GM18520 (cell line): ENCODE measurements around the gene TMEM161B.
"Not testable (repeated sequence)": the region's sequence is repeated elsewhere in the genome, so short reads cannot be mapped to it uniquely, and the experiment has no call there.

Experiments
- ATAC-seq: cut with Tn5 transposase; IDR thresholded peaks from one replicate; pipeline ENCODE4 v1.9.1; 2021; ENCODE audit not compliant: unreplicated experiment

The TMEM161B gene

DNA sequence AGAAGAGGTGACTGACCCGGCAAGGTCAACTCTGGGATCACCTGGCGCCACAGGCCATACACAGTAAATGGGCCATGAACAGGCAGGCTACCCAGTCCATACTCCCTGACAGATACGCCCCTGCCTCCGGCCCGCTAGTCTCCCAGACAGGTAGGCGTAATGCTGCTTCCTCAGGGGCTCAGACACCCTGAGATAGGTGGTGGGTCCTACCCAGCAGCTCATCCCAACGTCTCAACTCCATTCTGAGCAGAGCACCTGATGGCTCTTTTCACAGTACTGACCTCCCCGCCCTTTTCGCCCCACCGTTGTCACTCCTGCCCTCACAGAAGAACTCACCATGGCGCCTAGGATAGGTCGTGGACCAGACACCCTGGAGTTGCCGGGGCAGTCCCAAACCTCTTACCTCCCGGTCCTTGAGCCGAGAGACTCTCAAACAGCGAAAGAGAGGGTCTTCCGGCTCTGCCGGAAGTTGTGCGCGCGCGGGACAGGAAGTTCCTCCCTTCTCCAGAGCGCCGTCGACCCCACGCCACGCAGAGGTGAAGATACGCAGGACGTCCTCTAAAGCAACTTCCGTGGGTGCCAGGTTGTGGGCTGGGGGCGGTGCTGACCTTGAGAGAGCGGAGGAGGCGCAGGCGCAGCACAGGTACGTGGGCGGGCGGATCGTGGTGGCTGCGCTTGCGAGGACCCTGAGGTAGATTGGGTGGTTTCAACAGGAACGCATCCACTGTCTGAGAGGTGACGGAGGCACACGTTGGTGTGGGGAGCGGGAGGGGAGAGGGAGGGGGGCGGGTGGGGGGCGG, at the start of gene TMEM161B:
TSS of gene TMEM161B (minus strand) at position 461 of the 800 bp plus-strand sequence. CDS start at position 339, 122 bp downstream.
- ATAC-seq, result peak; percentile 99

DNA sequence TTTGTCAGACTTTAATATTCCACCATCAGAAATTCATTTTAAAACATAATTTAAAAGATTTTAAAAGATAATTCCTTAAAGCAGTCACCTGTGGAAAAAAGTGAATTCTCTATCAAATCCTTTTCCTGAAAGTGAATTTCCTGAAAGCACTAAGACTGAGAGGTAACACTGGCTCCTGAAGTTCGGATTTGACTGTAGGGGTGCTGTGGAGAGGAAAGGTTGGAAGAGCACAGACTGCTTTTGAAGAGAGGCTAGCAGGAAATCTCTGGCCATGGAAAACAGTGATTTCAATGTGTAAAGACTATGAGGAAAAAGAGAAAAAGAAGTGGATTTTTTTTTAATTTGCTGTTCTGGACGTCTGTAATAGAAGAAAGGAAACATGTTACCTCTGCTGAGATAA, 35.7 kb upstream of the TMEM161B start:
- no peak for ATAC-seq

GRCh38 chr5:88298425-88298824, 29.8 kb upstream of the TMEM161B start:
- no peak for ATAC-seq

- ATAC-seq, result no peak
Observed at GRCh38 chr5:88290801-88291200, 22.2 kb upstream of the TMEM161B start.

- ATAC-seq, result no peak
Observed at GRCh38 chr5:88288528-88289197, 20.0 kb upstream of the TMEM161B start.

DNA sequence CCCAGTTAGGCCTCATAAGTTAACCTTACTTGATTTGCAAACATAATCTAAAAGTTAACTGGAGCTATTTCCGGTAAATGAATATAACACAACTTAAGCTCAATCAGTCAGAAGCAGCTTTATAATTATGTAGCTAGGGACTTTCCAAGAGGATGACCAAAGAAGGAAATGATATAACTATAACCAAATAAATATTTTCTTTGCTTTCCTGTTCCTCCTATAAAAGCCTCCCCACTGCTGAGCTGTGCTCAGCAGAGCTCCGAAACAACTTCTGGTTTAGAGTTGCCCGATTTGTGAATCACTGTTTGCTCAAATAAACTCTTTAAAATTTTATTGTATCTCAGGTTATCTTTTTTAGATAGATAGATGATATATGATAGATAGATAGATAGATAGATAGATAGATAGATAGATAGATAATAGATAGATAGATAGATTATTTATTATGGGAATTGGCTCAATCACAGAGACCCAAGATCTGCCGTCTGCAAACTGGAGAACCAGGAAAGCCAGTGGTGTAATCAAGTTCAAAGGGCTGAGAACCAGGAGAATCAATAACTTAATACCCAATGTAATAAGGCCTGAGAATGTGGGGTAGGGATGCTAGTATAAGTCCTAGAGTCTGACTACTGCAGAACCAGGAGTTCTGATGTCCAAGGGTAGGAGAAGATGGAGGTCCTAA, 19.3 kb upstream of the TMEM161B start:
- no peak for ATAC-seq

DNA sequence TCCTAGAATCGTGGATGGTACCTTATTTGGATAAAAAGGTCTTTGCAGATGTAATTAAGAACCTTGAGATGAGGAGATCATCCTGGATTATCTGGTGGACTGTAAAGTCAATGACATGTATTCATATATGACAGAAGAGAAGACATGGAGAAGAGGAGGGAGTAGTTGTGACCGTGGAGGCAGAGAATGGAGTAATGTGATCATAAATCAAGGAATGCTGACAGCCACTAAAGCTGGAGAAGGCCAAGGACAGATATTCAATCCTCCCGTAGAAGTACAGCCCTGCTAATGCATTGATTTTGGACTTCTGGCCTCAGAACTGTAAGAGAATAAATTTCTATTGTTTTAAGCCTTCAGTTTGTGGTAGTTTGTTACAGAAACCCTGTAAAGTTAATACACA, 18.7 kb upstream of the TMEM161B start:
- no peak for ATAC-seq

- ATAC-seq, result no peak
Observed at GRCh38 chr5:88283690-88284089, 15.0 kb upstream of the TMEM161B start.

DNA sequence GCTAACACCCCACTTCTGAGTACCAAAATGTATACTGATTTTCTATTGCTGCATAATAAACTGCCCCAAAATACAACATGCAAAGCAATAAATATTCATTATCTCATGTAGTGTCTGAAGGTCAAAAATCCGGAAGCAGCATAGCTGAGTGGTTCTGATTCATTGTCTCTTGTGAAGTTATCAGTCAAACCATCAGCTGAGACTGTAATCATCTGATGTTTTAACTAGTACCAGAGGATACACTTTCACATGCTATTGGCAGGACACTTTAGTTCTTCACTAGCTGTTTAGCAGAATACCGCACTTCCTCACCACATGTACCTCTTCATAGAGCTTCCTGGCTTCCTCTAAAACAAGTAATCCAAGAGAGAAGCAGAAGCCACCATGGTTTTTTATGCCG, 12.7 kb upstream of the TMEM161B start:
- ATAC-seq, result no peak

GRCh38 chr5:88279584-88279983, 10.9 kb upstream of the TMEM161B start:
- ATAC-seq, result no peak

DNA sequence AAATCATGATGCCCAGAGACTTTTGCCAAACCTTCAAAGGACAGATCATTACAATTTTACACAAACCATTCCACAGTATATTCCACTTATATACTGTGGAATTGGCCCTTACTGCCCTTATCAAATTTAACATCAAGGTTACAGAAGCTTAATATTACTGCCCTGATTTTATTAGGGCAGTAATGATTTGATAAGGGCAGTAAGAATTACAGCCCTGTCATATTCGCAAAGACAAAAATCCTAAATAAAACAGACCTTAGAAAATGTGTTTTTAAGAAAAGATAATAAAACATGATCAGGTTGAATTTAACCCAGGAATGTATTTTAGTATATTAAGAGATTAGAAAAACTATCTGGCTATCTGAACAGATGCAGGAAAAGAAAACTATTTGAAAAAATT, 7.7 kb upstream of the TMEM161B start:
- no peak for ATAC-seq

DNA sequence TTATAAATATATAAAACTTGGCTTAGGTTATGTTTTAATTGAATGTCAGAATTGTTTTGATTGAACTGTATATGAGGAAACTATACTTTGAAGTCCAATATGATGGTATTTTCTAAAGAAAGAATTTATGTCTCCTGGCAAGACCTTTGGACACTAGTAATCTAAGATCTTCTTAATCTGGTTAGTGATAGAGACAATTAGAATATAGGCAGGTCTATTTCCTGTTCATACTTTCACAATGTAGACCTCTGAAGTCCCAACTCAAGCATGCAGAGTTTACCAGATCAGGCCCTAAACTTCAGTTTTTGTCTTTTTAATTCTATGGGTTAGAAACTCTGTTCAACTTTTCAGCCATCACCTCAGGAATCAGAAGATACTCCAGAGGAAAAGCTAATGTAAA, 6.9 kb upstream of the TMEM161B start:
- no peak for ATAC-seq

GRCh38 chr5:88269222-88269771, 652 bp upstream of the TMEM161B start:
- ATAC-seq, result no peak

- not testable (repeated sequence) for ATAC-seq
Observed at GRCh38 chr5:88264565-88264964, 4.1 kb downstream of the TMEM161B start.

DNA sequence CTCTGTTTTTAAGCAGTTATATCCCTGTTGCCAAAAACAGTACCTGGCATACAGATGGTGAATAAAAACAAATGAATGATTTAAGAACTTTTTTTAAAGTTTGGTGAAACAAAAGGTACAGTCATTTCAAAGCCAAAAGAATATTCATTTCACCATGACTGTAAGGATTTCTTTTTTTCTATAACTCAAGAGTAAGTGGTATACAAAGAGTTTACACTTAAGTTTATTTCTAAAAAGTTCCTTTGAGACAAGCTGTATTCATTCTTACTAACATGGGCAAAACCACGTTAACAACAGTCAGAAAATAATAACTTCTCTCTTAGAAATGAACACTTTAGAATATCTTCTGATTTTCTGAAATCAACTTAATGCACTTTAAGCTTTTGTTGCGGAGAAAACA, 5.3 kb downstream of the TMEM161B start:
- no peak for ATAC-seq

DNA sequence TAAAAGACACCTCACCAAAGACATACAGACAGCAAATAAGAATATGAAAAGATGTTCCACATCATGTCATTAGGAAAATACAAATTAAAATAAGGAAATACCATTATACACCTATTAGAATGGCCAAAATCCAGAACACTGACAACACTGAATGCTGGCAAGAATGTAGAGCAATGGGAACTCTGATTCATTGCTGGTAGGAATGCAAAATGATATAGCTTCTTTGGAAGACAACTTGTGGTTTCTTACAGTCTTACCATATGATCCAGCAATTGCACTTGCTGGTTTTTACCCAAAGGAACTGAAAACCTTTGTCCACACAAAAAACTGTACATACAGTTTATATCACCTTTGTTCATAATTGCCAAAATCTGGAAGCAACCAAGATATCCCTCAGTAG, 6.5 kb downstream of the TMEM161B start:
- no peak for ATAC-seq

GRCh38 chr5:88258636-88259035, 10.0 kb downstream of the TMEM161B start:
- ATAC-seq, result no peak

DNA sequence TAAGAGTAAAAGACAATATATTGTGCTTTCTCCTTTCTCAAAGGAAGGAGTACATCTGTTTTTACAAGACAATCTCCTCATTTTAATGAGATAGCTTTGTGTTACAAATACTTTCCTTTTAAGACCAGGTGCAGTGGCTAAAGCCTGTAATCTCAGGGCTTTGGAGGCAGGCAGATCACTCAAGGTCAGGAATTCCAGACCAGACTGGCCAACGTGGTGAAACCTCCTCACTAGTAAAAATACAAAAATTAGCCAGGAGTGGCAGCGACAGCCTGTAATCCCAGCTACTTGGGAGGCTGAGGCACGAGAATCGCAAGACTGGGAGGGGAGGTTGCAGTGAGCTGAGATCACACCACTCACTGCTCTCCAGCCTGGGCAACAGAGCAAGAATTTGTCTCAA, 11.8 kb downstream of the TMEM161B start:
- ATAC-seq, result no peak

- ATAC-seq, result no peak
Observed at GRCh38 chr5:88256037-88256436, 12.6 kb downstream of the TMEM161B start.

DNA sequence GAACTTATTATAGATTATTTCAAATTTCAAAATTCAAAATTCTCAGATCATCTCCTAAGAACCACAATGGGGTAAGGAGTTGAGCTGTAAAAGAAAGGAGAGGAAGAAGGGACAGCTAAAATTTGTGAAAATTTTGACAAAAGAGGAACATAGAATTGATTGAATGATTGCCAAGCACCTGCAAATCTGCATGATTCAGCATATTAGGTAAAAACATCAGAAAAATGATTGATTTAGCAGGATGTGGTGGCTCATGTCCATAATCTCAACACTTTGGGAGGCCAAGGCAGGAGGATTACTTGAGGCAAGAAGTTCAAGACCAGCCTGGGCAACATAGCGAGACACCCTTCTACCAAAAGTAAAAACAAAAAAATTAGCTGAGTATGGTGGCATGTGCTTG, 14.3 kb downstream of the TMEM161B start:
- ATAC-seq, result no peak

DNA sequence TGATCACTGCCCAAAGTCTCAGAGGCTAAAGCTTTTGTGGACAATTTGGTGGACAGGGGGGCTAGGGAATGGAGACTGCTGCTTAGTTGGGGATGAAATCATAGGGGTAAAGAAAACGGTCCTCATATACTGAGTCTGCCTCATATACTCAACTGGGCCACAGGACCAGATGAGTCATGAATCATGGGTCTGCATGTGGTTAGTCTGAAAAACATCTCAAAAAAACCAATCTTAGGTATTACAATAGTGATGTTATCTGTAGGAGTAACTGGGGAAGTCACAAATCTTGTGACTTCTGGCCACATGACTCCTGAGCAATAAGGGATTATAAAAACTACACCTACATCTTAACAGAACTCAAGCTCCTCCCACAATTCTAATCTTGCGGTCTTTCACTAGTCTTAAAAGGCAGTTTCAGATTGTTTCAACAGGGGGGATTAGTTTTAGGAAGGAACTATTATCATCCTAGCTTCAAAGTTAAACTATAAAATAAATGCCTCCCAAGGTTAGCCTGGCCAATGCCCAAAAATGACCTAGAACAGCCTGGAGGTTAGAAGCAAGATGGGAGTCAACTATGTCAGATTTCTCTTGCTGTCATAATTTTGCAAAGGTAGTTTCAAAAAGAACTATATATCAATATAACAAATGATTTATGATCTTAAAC, 17.5 kb downstream of the TMEM161B start:
- ATAC-seq, result peak; percentile 83
